ENCODE data around the gene ZBTB1. TPM values are rescaled to one million over a fixed set of nuclear protein-coding genes. Genes with fewer than 3 reads are reported as not detected.
"Not testable (repeated sequence)": the region's sequence is repeated elsewhere in the genome, so short reads cannot be mapped to it uniquely, and the experiment has no call there.

ZBTB1 gene
- total RNA-seq, 1 donor from 2014 or later = 101 TPM

DNA sequence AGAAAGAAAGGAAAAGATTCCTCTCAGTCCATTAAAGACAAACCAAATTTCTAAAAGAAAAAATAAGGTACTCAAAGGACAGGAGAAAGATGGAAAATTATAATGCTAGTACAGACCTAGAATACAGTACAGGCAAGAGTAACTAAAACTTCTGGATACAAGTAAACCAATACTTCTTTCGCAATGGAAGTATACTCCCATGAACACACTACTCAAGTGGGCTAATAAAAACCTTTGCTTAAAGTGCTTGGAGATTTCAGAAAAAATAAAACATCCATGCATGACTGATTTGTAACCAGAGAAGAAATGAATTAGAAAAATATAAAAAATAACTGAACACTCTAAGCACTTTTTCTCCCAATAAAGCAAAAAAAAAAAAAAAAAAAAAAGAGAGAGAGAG lies 4.5 kb upstream of the ZBTB1 start:
- DNase-seq (ENCODE audit: low read depth) = peak; percentile 47

- DNase-seq (ENCODE audit: low read depth) = peak; percentile 87
Measured at GRCh38 chr14:64501411-64502171, 3.0 kb upstream of the ZBTB1 start.

DNA sequence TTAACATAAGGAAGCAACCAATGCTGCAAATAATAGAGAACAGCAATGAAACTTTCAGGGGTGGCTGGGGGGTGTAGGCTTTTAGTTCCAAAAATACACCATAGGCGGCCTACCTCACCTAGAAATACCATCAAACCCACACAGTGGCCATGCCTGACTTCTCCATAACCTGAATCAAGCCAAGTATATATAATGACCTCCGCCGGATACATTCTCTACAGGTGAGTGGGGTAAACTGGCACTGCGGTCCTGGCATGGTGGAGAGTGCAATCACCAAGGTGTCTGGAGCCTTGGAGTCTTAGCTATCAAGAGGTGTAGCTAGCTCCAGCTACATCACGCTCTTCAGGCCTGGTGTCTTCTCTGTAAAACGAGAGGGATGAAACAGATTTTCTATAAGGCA lies 2.1 kb upstream of the ZBTB1 start:
- DNase-seq (ENCODE audit: low read depth) = no peak

DNA sequence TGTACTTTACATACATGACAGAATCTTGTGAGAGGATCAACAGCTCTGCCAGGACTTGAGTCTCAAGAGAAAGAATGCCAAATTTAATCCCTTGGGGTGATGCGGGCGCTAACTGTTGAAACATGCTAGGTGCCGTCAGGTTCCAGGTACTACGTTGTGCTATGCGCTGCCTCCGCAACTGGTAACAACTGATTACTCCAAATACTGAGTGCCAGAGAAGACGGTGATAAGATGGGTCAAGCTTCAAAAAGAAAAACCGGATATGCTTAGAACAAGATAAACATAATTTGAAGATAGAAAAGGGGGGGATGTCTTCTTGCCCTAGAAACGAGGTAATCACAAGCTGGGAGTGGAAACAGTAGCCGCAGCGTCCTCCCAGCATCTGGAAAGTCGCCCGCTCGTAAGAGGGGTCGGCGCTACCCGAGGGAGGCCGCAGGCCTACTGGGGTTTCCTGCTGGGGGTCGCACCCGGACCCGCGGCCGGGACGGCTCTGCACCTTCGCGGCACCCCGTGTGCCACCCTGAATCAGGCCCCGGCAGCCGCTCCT lies 1.6 kb upstream of the ZBTB1 start:
- DNase-seq (ENCODE audit: low read depth) = no peak

DNA sequence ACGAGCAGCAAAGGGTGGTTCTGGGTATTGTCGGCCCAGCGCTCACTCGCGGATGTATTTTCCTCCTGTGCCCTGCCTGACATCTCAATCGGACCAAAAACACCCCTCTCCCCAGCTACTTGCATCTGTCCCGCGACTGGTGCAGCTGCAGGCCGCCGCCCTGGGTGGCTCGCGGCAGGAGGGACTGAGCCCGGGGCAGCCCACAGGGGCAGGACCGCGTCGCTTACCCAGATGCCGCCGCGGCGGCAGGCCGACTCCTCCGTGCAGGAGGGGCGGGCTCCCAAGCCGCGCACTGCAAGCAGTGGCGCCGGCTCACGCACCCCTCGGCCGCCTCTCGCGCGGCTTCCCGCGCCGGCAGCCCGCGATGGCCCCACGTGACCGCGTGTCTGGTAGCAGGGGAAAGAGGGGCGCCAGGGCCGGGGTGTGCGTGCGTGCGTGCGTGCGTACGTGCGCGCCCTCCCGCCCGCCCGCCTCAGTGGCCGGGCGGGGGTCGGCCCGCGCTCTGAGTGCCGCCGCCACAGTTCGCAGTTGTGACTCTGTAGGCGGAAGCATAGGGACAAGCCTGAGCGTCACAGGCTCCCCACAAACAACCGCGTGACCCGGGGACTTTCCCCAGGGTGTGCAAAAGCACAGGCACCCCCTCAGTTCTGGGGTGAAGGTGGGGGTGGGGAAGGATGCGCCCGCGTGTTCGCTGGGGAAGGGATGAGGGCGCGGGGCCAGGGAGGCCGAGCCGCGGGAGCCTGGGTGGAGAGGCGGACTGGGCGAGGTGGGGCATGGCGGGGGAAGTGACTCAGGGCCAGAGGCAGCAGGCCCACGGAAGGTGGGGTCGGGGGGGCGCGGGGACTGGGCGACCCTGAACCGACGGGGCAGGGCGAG lies 898 bp upstream of the ZBTB1 start, which contains the start of gene ZBTB25:
TSS of gene ZBTB25 (minus strand) at position 405 of the 876 bp plus-strand sequence. CDS start 13,305 bp downstream, outside the sequence.
- peak; percentile 65 for DNase-seq (ENCODE audit: low read depth)

DNA sequence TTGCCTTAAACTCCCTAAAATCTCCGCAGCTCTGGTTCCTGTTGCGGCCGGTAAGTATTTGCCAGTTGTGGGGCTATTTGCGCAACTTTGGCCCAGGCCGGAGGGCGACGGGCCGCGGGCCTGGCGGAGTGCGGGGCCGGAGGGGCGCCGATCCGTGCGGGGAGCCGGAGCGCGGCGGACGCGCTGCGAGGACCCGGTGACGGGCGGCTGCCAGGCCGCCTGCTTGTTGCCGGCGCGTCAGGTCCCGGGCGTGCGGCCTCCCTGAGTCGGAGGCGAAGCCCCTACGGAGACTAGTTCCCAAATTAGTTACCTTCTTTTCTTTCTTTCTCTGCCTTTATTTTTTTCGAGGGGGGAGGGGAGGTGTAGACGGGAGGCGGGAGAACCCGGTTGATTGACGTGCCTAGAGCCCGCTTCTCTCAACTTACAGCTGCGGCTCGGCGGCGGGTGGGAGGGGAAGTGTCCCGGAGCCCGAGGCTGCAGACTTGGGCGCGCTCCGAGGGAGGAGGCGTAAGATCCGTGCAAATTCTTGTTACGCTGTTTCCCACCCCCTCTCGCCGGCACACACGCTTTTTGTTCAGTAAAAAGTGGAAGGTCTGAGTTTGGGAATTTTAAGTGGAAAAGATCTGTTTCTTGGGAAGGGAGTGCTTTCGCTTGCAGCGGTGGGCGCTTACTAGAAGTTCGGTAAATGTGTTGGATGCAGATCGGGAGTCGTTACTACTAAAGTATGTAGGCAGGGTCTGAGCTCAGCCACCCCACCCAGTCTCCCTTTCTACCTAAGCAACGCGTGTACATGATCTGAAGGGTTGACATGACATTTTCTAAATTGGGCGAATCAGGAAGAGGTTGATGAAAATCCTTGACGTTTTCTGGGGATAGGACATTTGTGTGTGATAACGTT lies 576 bp downstream of the ZBTB1 start:
- peak; percentile 64 for DNase-seq (ENCODE audit: low read depth)

GRCh38 chr14:64506721-64507120 lies 2.2 kb downstream of the ZBTB1 start:
- DNase-seq (ENCODE audit: low read depth) = no peak

DNA sequence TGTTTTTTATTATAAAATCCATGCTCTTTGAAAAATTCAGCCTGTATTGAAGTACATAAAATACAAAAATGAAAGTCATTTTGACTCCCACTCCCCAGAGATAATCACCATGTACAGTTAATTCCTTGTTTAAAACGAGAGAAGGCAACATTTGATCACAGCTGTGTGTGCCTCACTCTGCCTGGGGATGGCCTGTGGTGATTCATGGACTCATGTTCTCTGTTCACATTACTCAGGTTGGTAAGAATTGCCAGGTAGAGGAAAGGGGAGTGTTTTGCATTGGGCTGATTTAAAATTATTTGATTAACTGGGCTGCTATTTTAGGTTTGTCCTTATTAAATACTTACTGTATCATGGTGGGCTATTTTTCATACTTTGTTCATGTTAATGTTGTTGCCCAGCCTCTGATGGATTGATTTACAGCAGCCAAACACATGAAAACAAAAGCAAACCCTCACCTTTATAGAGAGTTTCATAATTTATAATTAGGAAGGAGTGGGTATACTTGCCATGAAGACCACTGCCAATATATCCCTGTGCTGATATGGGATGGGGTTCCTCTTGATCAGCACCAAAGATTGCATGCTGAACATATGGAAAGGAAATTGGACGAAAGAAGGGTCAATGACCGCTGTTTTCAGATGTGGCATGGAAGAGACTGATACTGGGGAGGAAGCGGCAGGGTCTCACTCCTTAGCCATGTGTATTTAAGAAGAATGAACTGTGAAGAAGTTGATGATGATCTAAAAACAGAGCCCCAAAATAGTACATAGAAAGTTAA lies 3.0 kb downstream of the ZBTB1 start:
- peak; percentile 67 for DNase-seq (ENCODE audit: low read depth)

DNA sequence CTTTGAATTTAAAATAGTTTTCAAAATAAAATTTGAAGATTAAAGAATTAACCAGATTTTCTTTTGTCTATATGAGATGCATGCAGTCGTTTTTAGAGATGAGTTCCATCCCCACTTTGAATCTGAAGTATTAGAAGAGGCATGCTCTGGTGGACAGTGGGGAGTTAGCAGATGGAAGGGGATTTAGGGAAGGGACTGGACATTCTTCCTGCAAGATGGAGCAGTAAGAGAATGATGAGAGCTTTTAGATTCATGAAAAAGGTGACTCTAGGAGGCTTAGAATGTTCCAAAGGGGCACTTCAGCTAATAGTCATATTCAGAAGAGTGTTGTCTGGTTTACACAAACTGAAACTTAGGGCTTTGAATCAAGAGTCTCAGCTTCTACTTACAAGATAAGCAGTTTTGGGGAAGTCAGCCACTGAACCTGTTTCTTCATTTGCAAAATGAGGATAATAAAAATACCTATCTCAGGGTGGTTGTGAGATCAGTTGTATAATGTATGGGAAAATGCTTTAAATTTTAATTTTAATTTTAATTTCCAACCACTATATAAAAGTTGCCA lies 3.7 kb downstream of the ZBTB1 start:
- no peak for DNase-seq (ENCODE audit: low read depth)

- no peak for DNase-seq (ENCODE audit: low read depth)
Measured at GRCh38 chr14:64509036-64509435, 4.5 kb downstream of the ZBTB1 start.

DNA sequence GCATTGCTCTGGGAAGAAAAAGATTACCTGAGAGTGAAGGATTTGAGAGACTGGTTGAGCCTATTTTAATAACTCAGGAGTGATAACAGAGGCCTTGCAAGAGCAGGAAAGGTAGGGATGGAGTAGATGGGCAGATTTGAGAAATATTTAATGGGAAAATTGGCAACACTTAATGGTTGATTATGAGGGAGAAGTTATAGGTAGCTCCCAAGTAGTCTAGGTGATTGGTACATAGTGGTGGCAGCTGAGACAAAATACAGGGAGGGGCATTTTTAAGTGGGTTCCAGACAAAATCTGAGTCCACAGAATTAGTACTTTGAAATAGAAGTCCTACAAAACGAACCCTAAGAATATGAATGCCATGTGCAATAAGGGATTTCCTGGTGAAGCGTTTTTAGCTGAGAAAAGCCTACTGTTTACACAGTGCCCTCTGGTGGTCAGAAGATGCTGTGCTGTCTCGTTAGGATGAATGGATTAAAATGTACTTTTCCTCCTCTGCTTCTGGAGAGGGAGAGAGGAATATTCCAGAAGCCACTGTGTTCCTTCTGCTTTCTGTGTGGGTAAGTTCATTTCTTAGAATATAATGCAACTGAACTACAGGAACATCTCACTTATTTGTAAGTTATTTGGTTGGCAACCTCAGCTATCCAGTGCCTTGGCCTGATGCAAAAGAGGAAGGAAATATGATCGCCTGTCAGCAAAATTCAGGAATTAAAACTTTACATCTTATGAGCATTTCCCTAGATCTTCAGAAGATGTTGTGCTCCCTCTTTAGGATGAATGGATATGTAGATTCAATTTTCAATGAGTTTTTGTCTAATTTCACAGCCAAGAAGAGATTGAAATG lies 6.5 kb downstream of the ZBTB1 start:
- peak; percentile 71 for DNase-seq (ENCODE audit: low read depth)

DNA sequence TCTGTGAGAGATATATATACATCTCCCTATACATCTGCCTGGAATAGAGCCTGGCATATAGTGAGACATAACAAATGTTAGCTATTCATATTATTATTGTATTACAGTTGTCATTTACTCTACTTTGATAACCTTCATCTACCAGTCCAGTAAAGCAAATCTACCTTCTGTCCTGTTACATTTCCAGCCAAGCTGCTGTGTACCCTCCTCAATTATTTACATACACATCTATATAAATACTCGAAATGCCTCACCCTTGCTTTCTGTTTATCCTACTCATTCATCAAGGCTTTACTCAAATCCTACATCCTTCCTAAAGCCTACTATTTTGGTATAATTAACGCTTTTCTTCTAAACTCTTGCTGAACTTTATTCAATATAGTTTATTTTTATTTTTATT lies 8.7 kb downstream of the ZBTB1 start:
- no peak for DNase-seq (ENCODE audit: low read depth)

- DNase-seq (ENCODE audit: low read depth) = peak; percentile 27
Measured at GRCh38 chr14:64515053-64515452, 10.5 kb downstream of the ZBTB1 start.

DNA sequence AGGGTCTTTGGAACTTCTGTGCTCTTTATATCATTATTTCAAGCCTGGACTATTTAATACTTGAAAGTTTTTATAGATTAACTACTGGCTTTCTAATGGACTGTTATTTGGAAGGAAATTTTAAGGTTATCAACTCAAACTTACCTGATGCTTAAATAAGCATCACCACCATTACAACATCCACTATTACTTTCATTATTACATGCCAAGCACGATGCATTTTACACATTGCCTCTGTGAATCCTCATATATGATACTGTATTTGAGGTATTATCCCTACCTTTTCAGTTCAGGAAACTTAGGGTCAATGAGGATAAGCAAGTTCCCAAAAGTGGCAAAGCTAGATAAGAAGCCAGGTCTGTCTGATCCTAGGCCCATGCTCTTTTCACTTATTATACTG lies 12.4 kb downstream of the ZBTB1 start:
- no peak for DNase-seq (ENCODE audit: low read depth)

- not testable (repeated sequence) for DNase-seq (ENCODE audit: low read depth)
Measured at GRCh38 chr14:64517667-64518066, 13.1 kb downstream of the ZBTB1 start.

DNA sequence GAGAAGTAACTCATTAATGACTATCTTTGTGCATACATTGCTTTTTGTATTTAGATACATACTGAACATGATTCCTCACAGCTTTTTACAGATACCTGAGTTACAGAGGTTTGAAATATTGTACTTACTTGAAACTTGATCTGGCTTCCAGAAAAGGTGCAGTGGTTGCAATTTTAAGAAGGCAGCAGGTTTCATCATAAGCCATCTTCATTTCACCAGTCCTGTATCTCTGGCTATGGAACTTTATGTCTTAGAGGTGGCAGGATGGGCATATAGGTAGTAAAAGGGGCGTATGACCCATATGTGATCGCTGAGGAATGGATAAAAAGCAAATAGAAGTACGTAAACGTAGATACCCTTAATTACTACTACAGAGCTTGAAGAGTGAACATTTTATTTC lies 13.7 kb downstream of the ZBTB1 start:
- no peak for DNase-seq (ENCODE audit: low read depth)

GRCh38 chr14:64520699-64521098 lies 16.1 kb downstream of the ZBTB1 start:
- DNase-seq (ENCODE audit: low read depth) = peak; percentile 38

GRCh38 chr14:64522591-64523355 lies 18.2 kb downstream of the ZBTB1 start:
- no peak for DNase-seq (ENCODE audit: low read depth)

- no peak for DNase-seq (ENCODE audit: low read depth)
Measured at GRCh38 chr14:64525354-64525753, 20.8 kb downstream of the ZBTB1 start.

Measured in renal cortical epithelial cell (primary cell).